NCI-H1417 (cell line): Measurements from ENCODE around the gene TGM3.

Experiments used
- DNase-seq, 3 experiments: peaks; one replicate each; lab custom pipeline; 2025; lab: John Stamatoyannopoulos, UW

Gene TGM3

DNA sequence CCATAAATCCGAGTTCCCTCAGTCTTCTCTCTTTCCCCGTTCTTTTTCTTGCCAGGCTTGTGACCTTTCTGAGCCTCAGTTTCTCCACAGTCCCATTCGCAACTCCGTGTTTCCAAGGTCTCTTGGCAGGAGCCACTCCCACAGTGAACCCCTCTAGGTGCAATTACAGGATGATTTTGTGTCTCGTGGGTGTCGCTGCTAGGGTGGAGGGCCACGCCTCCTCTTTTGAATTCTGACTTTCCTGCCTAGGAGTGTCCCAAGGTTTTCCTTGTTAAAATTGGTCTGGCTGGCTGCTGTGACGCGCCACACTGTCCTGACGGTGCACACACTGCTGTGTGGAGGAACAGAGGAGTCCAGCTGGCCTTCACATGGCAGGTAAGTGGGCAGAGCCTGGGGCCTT, 84.8 kb downstream of the TGM3 start, which contains the start of gene TGM6:
TGM6 (plus strand) TSS at position 301 of the 400 bp plus-strand sequence; CDS start at position 369, 68 bp downstream.
- no peak for DNase-seq

DNA sequence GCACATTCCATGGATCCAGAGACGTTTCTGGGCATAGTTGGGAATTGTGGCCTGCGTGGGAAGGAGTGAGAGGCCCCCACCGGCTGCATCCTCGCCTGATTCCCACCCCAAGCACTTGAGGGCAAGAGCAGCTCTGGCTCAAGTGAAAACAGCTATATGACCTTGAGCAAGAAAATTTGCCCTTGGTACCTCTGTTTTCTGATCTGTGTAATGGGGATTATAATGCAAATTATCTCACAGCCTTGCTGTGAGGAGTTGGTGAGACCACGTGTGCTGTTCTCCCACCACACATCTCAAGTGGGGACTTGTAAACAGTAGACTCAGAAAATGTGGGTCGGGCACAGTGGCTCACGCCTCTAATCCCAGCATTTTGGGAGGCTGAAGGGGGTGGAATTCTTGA, 85.5 kb downstream of the TGM3 start:
- no peak for DNase-seq

GRCh38 chr20:2382833-2383232, 87.0 kb downstream of the TGM3 start:
- DNase-seq: no peak

DNA sequence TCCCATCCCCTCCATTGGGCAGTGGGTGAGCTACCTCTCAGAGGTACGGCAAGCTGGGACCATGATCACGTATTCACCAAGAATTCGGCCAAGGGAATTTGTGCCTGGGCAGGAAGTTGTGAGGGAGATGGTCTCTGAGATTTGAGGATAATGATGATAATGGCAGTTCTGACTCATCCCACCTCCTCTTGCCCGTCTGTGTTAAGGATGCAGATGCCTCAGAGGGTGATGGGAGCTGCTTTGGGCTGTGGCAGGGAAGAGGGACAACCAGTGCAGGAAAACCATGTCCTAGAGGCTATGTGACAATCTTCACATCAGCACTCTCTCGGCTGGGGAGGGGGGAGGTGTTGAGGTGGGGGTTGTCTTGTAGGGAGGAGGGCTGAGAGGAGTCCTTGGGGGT, 89.2 kb downstream of the TGM3 start:
- no peak for DNase-seq

DNA sequence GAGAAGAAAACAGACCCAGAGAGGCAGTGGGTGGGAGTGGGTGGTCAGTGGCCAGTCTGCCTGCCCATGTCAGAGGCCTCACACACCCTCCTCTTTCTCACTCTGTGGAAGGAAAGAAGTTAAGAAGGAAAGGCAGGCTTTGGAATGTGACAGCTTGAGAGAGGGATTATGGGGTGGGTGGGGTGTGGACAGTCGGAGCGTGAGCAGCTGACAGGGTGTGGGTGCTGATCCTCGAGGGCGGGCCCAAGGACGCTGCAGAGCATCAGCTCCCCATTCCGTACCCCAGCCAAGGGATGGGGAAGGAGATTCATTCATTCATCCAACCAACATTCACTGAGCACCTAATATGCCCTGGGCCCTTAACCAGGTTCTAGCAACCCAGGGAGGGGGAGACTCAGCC, 89.7 kb downstream of the TGM3 start:
- DNase-seq: no peak

- peak in 1 of 3 experiments; percentile 44 for DNase-seq
Observed at GRCh38 chr20:2386516-2387179, 90.8 kb downstream of the TGM3 start.

DNA sequence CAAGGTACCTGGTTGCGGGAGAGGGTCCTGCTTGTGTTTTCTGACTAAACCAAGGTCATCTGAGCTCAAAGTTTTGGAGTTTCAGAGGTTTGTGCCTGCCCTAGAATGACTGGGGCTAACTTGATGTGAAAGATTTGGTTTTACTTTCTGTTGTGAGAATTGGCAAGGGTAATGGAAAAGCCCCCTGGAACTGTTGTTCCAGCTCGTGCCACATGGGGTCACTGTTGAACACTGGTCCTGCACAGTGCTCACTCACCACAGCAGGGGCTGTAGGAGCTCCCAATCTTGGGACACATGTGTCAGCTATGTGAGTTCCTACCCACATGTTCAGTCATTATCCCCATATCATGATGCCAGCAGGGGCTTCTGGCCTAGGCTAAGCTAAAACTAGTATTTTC, 91.4 kb downstream of the TGM3 start:
- DNase-seq: peak in 2 of 3 experiments; percentile 33 to 44

- no peak for DNase-seq
Observed at GRCh38 chr20:2387580-2387979, 91.8 kb downstream of the TGM3 start.
